A549 (cell line): ENCODE measurements around the gene RRBP1. TPM values are rescaled to one million over a fixed set of nuclear protein-coding genes. Genes with fewer than 3 reads are reported as not detected.

Experiments used
- ATAC-seq, 2 experiments: fragments of 200-7000 bp in 1 of 2; fragments of >200 bp in 1 of 2; cut with Nextera tagmentation in 1 of 2; cut with Tn5 transposase in 1 of 2; 3 replicates each; pipeline versions ENCODE4 v1.8.0 to v1.9.1; 2018 to 2020; ENCODE audit warnings: mild to moderate bottlenecking in 1 of 2, moderate library complexity in 1 of 2
- CTCF ChIA-PET: fragments of 300-600 bp; sonication (Branson Sonifier 250); formaldehyde crosslinking; extraction: SDS; loops from one replicate; lab custom pipeline; 2021; ENCODE audit warnings: antibody characterized with exemption, inconsistent platforms; lab: Yijun Ruan, JAX
- POLR2A ChIA-PET: fragments of 350-600 bp; formaldehyde crosslinking; extraction: SDS; loops from one replicate; lab custom pipeline; 2021; ENCODE audit warnings: antibody characterized with exemption, inconsistent platforms; lab: Yijun Ruan, JAX
- DNase-seq, 2 experiments: peaks; one replicate each; pipeline versions ENCODE4 v3.0.0 to v3.0.0-alpha.2; 2011 to 2016; ENCODE audit warnings: low read depth in 1 of 2, low spot score in 1 of 2
- FAIRE-seq: peaks from 2 replicates; lab custom pipeline; 2011; peaks lifted over from hg19 to GRCh38; lab: Jason Lieb, UNC
- H3K27ac ChIP-seq, 2 experiments: fragments of >200 bp; sonication (Bioruptor Twin); formaldehyde crosslinking; 3 replicates each; pipeline ENCODE4 v1.5.1; 2016 to 2017
- H3K4me1 ChIP-seq: fragments of >200 bp; sonication (Bioruptor Twin); formaldehyde crosslinking; 3 replicates; pipeline ENCODE4 v1.6.1; 2016
- H3K4me2 ChIP-seq: fragments of >200 bp; sonication (Bioruptor Twin); formaldehyde crosslinking; 3 replicates; pipeline ENCODE4 v1.6.1; 2016
- H3K4me3 ChIP-seq: fragments of >200 bp; sonication (Bioruptor Twin); formaldehyde crosslinking; 3 replicates; pipeline ENCODE4 v1.5.1; 2016
- H3K9me3 ChIP-seq: fragments of >200 bp; sonication (Bioruptor Twin); formaldehyde crosslinking; 3 replicates; pipeline ENCODE4 v1.6.1; 2016
- BHLHE40 ChIP-seq: IDR thresholded peaks from 2 replicates; pipeline ENCODE4 v1.6.1; 2012; ENCODE audit warnings: low read depth, low read length, inconsistent platforms
- CHD2 ChIP-seq: fragments of 150-350 bp; IDR thresholded peaks from 2 replicates; pipeline ENCODE4 v1.6.1; 2014; ENCODE audit warnings: low read length; ENCODE audit not compliant: partially characterized antibody
- CHD4 ChIP-seq: fragments of 200-600 bp; sonication (generic); IDR thresholded peaks from 2 replicates; pipeline ENCODE4 v1.6.1; 2016; ENCODE audit warnings: antibody characterized with exemption, mild to moderate bottlenecking, borderline replicate concordance
- E2F6 ChIP-seq: IDR thresholded peaks from 2 replicates; pipeline ENCODE4 v1.6.1; 2012; ENCODE audit warnings: low read depth, borderline replicate concordance
- GATA3 ChIP-seq: IDR thresholded peaks from 2 replicates; pipeline ENCODE4 v1.6.1; 2012; ENCODE audit warnings: borderline replicate concordance
- HES2 ChIP-seq: fragments of >200 bp; sonication (Bioruptor Twin); formaldehyde crosslinking; IDR thresholded peaks from 2 replicates; pipeline ENCODE4 v1.6.1; 2016
- HEYL ChIP-seq: fragments of 250-450 bp; sonication (Bioruptor Pico); IDR thresholded peaks from 2 replicates; pipeline ENCODE4 v1.8.0; 2021; ENCODE audit warnings: mild to moderate bottlenecking, moderate library complexity
- HMGXB4 ChIP-seq: fragments of 250-450 bp; sonication (Bioruptor Pico); IDR thresholded peaks from 2 replicates; pipeline ENCODE4 v1.5.0; 2021; ENCODE audit warnings: mild to moderate bottlenecking, moderate library complexity, borderline replicate concordance
- HOXA7 ChIP-seq: fragments of 250-450 bp; sonication (Bioruptor Pico); IDR thresholded peaks from 2 replicates; pipeline ENCODE4 v1.5.0; 2020; ENCODE audit warnings: mild to moderate bottlenecking, moderate library complexity
- HOXB5 ChIP-seq: fragments of 250-450 bp; sonication (Bioruptor Pico); IDR thresholded peaks from 2 replicates; pipeline ENCODE4 v1.5.0; 2020; ENCODE audit warnings: mild to moderate bottlenecking, moderate library complexity
- JUN ChIP-seq, 2 experiments: fragments of >200 bp; sonication (Bioruptor Twin); formaldehyde crosslinking; IDR thresholded peaks; 2 replicates in 1 of 2; 3 replicates in 1 of 2; pipeline ENCODE4 v1.6.1; 2016 to 2017
- KDM5A ChIP-seq: fragments of 200-600 bp; sonication (generic); IDR thresholded peaks from 2 replicates; pipeline ENCODE4 v1.6.1; 2016; ENCODE audit warnings: antibody characterized with exemption, mild to moderate bottlenecking
- MAFK ChIP-seq: fragments of 450-650 bp; IDR thresholded peaks from 2 replicates; pipeline ENCODE4 v1.6.1; 2014; ENCODE audit not compliant: partially characterized antibody
- NFE2L2 ChIP-seq: fragments of 150-350 bp; conservative IDR thresholded peaks from 2 replicates; pipeline ENCODE4 v1.6.1; 2014; ENCODE audit warnings: low read length
- NR3C1 ChIP-seq: fragments of >200 bp; sonication (Bioruptor Twin); formaldehyde crosslinking; IDR thresholded peaks from 3 replicates; pipeline ENCODE4 v1.6.1; 2017
- POLR2AphosphoS2 ChIP-seq: conservative IDR thresholded peaks from 2 replicates; pipeline ENCODE4 v1.6.1; 2012; ENCODE audit warnings: low read length, improper control_type of control experiment, inconsistent platforms
- RARB ChIP-seq: fragments of 250-450 bp; sonication (Bioruptor Pico); IDR thresholded peaks from 2 replicates; pipeline ENCODE4 v1.8.0; 2021; ENCODE audit warnings: mild to moderate bottlenecking, moderate library complexity
- REST ChIP-seq: fragments of 200-600 bp; sonication (generic); IDR thresholded peaks from 2 replicates; pipeline ENCODE4 v1.6.1; 2016; ENCODE audit warnings: antibody characterized with exemption, mild to moderate bottlenecking, moderate library complexity
- RFX5 ChIP-seq: fragments of 450-650 bp; IDR thresholded peaks from 2 replicates; pipeline ENCODE4 v1.7.1; 2014; ENCODE audit warnings: antibody characterized with exemption, mild to moderate bottlenecking, moderate library complexity
- TFCP2L1 ChIP-seq: fragments of 250-450 bp; sonication (Bioruptor Pico); IDR thresholded peaks from 2 replicates; pipeline ENCODE4 v1.5.0; 2021; ENCODE audit warnings: mild to moderate bottlenecking
- TP53 ChIP-seq: fragments of 250-450 bp; sonication (Bioruptor Pico); IDR thresholded peaks from 2 replicates; pipeline ENCODE4 v1.5.0; 2021; ENCODE audit warnings: mild to moderate bottlenecking, moderate library complexity
- ZC3H11A ChIP-seq: fragments of 450-650 bp; IDR thresholded peaks from 2 replicates; pipeline ENCODE4 v1.6.1; 2014; ENCODE audit warnings: antibody characterized with exemption, mild to moderate bottlenecking
- ZFP36 ChIP-seq: fragments of 450-650 bp; IDR thresholded peaks from 2 replicates; pipeline ENCODE4 v1.6.1; 2014; ENCODE audit warnings: borderline replicate concordance; ENCODE audit not compliant: partially characterized antibody
- WGBS: methylation state at CpG from one replicate; pipeline ENCODE4 v1.1.6; 2017; ENCODE audit errors: missing lambda C conversion rate; 5-methylcytosine and 5-hydroxymethylcytosine counted together
- polyA plus RNA-seq, 4 experiments: library from polyadenylated mRNA; depleted of rRNA in 3 of 4; stranded (reverse); fragments of >200 nt; fragmentation: RNase III in 1 of 4; extraction: RNeasy Plus Mini Kit Qiagen cat#74134 plus additional on column Dnase treatment in 1 of 4; gene quantifications; 2 replicates in 3 of 4; 3 replicates in 1 of 4; pipeline ENCODE4 v1.2.3, GENCODE V29; 2011 to 2017

RRBP1 gene
- polyA plus RNA-seq, 2 of the 4 experiments (the other 2 are of a cell fraction): 51.6 to 79.6 TPM

GRCh38 chr20:17710379-17711266 lies 28.6 kb upstream of the RRBP1 start:
- Histone ChIP-seq H3K27ac (no peak overlapping the region), H3K9me3 (no peaks in the 10 kb centered on the region), H3K4me1 (0 out of 3 replicates have a peak, but pooled peaks cover 4% of the 10 kb centered on the region), H3K4me3 (no peak overlapping the region), H3K4me2 (peak overlapping the region; percentile 17; the same call in 1 of the 3 replicates)
- DNase-seq (no peak), ATAC-seq (peak in 1 of 2 experiments; percentile 16; a peak in 1 of 6 replicates), FAIRE-seq (no peak)
- no peak for TF ChIP-seq RARB
- TF ChIP-seq KDM5A: no peak
- TF ChIP-seq POLR2AphosphoS2: no peak
- TF ChIP-seq TFCP2L1 (CRISPR knock-in tag): no peak
- no peak for TF ChIP-seq HES2
- TF ChIP-seq ZFP36: no peak
- no peak for TF ChIP-seq ZC3H11A
- no peak for TF ChIP-seq NFE2L2
- no peak for TF ChIP-seq BHLHE40
- no peak for TF ChIP-seq MAFK
- no peak for TF ChIP-seq CHD2
- no peak for TF ChIP-seq HOXB5 (CRISPR knock-in tag)
- TF ChIP-seq TP53: no peak
- TF ChIP-seq HEYL: no peak
- no peak for TF ChIP-seq GATA3
- WGBS: 61% methylated on average over 21 of the region's 21 CpGs
- ChIA-PET POLR2A (no interaction called here), CTCF (interaction anchor here (0.9 to 2.7 kb wide), 2 partner anchors 10 to 19 kb away, joined by 4 to 11 read pairs; partner anchors contain the start of gene BANF2)

- H3K4me1 ChIP-seq: 0 out of 3 replicates have a peak, but pooled peaks cover 4% of the 10 kb centered on the region
- TF ChIP-seq HOXB5 (CRISPR knock-in tag): no peak
- no peak for TF ChIP-seq ZC3H11A
- no peak for TF ChIP-seq NR3C1
- no peak for TF ChIP-seq POLR2AphosphoS2
- TF ChIP-seq E2F6: no peak
- TF ChIP-seq HOXA7 (CRISPR knock-in tag): no peak
- TF ChIP-seq TP53: no peak
- ATAC-seq (no peak), FAIRE-seq (no peak), DNase-seq (no peak)
- CTCF ChIA-PET: interaction anchor here (0.9 to 2.7 kb wide), 3 partner anchors 9 to 199 kb away, joined by 3 to 11 read pairs (median 4); partner anchors contain the start of gene BANF2
- no peak overlapping the region for H3K27ac ChIP-seq
- no peaks in the 10 kb centered on the region for H3K9me3 ChIP-seq
- no peak overlapping the region for H3K4me2 ChIP-seq
- no peak overlapping the region for H3K4me3 ChIP-seq
- 71% methylated on average over 12 of the region's 12 CpGs for WGBS
- POLR2A ChIA-PET: no interaction called here
Measured at GRCh38 chr20:17709361-17710293, 27.6 kb upstream of the RRBP1 start.

GRCh38 chr20:17708675-17709360 lies 26.8 kb upstream of the RRBP1 start:
- Histone ChIP-seq H3K4me2 (no peak overlapping the region), H3K9me3 (no peaks in the 10 kb centered on the region), H3K4me1 (0 out of 3 replicates have a peak, but pooled peaks cover 4% of the 10 kb centered on the region), H3K27ac (no peak overlapping the region), H3K4me3 (no peak overlapping the region)
- CTCF ChIA-PET: interaction anchor here (0.6 to 2.7 kb wide), 3 partner anchors 8 to 200 kb away, joined by 3 to 11 read pairs (median 3); partner anchors contain the start of gene BANF2
- POLR2A ChIA-PET: no interaction called here
- DNase-seq (no peak), ATAC-seq (no peak), FAIRE-seq (no peak)
- WGBS: 74% methylated on average over 7 of the region's 7 CpGs
- TF ChIP-seq JUN (IDR thresholded peaks at IDR 0.05): no peak
- no peak for TF ChIP-seq CHD4
- no peak for TF ChIP-seq RFX5
- TF ChIP-seq REST: no peak
- TF ChIP-seq HMGXB4: no peak
- TF ChIP-seq NFE2L2: no peak
- no peak for TF ChIP-seq HES2
- no peak for TF ChIP-seq KDM5A
